Measurements from ENCODE around the gene ZNF281.
"Not testable (repeated sequence)": the region's sequence is repeated elsewhere in the genome, so short reads cannot be mapped to it uniquely, and the experiment has no call there.

ZNF281 gene

DNA sequence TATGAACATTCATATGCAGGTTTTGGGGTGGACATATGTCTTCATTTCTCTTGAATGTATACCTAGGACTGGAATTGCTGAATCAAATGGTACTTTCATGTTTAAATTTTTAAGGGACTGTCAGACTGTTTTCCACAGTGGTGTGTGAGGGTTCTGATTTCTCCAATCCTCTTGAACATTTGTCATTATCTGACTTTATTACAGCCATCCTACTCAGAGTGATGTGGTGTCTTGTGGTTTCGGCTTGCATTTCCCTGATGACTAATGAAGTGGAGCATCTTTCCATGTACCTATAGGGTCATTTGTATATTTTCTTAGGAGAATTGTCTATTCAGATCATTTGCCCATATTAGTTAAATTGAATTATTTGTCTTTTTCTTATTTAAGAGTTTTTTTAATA is 35.4 kb upstream of the ZNF281 start:
- H3K27ac ChIP-seq, result no peak overlapping the region
- TF ChIP-seq CTCF (IDR thresholded peaks at IDR 0.05), result no peak
- TF ChIP-seq ZFX (IDR thresholded peaks at IDR 0.05; ENCODE audit: borderline replicate concordance), result no peak

- no peak for TF ChIP-seq ZFX (IDR thresholded peaks at IDR 0.05; ENCODE audit: borderline replicate concordance)
- TF ChIP-seq CTCF (IDR thresholded peaks at IDR 0.05), result no peak
- H3K27ac ChIP-seq, result no peak overlapping the region
These were observed 34.6 kb upstream of the ZNF281 start for GRCh38 chr1:200444478-200444877.

DNA sequence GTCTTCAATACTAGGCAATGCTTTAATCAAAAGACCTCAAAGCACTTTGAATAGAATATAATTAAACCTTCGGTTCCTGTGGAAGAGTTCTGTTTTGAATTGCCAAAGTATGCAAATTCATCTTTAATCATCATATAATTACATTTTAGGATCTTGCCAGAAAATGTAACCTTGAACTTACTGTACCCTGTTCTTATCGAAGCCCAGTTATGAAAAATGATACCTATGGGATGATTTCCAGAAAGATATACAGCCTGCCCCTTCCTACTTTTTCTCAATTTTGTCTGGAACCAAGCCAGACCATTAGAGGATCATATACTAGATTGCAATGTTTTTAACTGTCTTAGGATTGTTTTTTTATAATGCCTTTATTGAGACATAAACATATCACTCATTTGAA is 34.0 kb upstream of the ZNF281 start:
- H3K27ac ChIP-seq, result no peak overlapping the region
- TF ChIP-seq CTCF (IDR thresholded peaks at IDR 0.05) (no peak), ZFX (IDR thresholded peaks at IDR 0.05; ENCODE audit: borderline replicate concordance) (no peak)

- no peak for TF ChIP-seq CTCF (IDR thresholded peaks at IDR 0.05)
- no peak for TF ChIP-seq ZFX (IDR thresholded peaks at IDR 0.05; ENCODE audit: borderline replicate concordance)
- no peak overlapping the region for H3K27ac ChIP-seq
These were observed 32.8 kb upstream of the ZNF281 start for GRCh38 chr1:200442537-200443156.

GRCh38 chr1:200442023-200442422 is 32.2 kb upstream of the ZNF281 start:
- H3K27ac ChIP-seq, result no peak overlapping the region
- TF ChIP-seq ZFX (IDR thresholded peaks at IDR 0.05; ENCODE audit: borderline replicate concordance) (no peak), CTCF (IDR thresholded peaks at IDR 0.05) (no peak)

GRCh38 chr1:200438911-200439310 is 29.1 kb upstream of the ZNF281 start:
- TF ChIP-seq CTCF (IDR thresholded peaks at IDR 0.05) (no peak), ZFX (IDR thresholded peaks at IDR 0.05; ENCODE audit: borderline replicate concordance) (no peak)
- no peak overlapping the region for H3K27ac ChIP-seq

GRCh38 chr1:200438413-200438812 is 28.6 kb upstream of the ZNF281 start:
- H3K27ac ChIP-seq, result not testable (repeated sequence)
